Esophagus muscularis mucosa (tissue), 4 donors: ENCODE results near the gene GPX2. TPM values are rescaled to one million over a fixed set of nuclear protein-coding genes. Genes with fewer than 3 reads are reported as not detected.

ENCODE experiments used
- DNase-seq: peaks from one replicate; pipeline ENCODE4 v3.0.0-alpha.2; 2017; ENCODE audit errors: extremely low spot score
- H3K27ac ChIP-seq, 4 donors: fragments of 200-600 bp; sonication (generic); replicated peaks in 1 of 4; 1 replicate in 3 of 4; 2 replicates in 1 of 4; pipeline ENCODE4 v1.5.1; 2016 to 2019; ENCODE audit warnings: mild to moderate bottlenecking in 1 of 4
- H3K27me3 ChIP-seq, 4 donors: fragments of 200-600 bp; sonication (generic); one replicate each; pipeline versions ENCODE4 v1.5.1 to v1.6.0; 2016 to 2019
- H3K36me3 ChIP-seq, 4 donors: fragments of 200-600 bp; sonication (generic); one replicate each; pipeline ENCODE4 v1.5.1; 2016 to 2019
- H3K4me1 ChIP-seq, 4 donors: fragments of 200-600 bp; sonication (generic); one replicate each; pipeline ENCODE4 v1.5.1; 2016 to 2019
- H3K4me3 ChIP-seq, 4 donors: fragments of 200-600 bp; sonication (generic); 1 replicate in 2 of 4; 2 replicates in 2 of 4; pipeline ENCODE4 v1.5.1; 2016 to 2019; ENCODE audit warnings: mild to moderate bottlenecking in 4 of 4, moderate library complexity in 1 of 4
- H3K9me3 ChIP-seq, 4 donors: fragments of 200-600 bp; sonication (generic); 1 replicate in 3 of 4; 2 replicates in 1 of 4; pipeline ENCODE4 v1.5.1; 2016 to 2019
- EP300 ChIP-seq: sonication (generic); formaldehyde crosslinking; IDR thresholded peaks from one replicate; pipeline ENCODE4 v1.6.1; 2017; ENCODE audit warnings: antibody characterized with exemption
- POLR2A ChIP-seq: fragments of 450-650 bp; IDR thresholded peaks from one replicate; pipeline ENCODE4 v1.6.1; 2017; ENCODE audit warnings: antibody characterized with exemption, moderate library complexity, mild to moderate bottlenecking, low read depth
- POLR2AphosphoS5 ChIP-seq, 2 donors: sonication (generic); formaldehyde crosslinking; IDR thresholded peaks; one replicate each; pipeline ENCODE4 v1.6.1; 2017; ENCODE audit warnings: antibody characterized with exemption in 2 of 2
- WGBS: methylation state at CpG from one replicate; pipeline ENCODE4 v1.1.5; 2018; 5-methylcytosine and 5-hydroxymethylcytosine counted together
- intact Hi-C: fragments of 100-400 bp; cut with DNase I; formaldehyde crosslinking; loops from one replicate; pipeline ENCODE4 v1.15.1; 2023
- total RNA-seq, 4 donors: library from RNA; depleted of rRNA; stranded (reverse); fragments of >200 nt; gene quantifications; one replicate each; pipeline versions ENCODE4 v1.1.0 to v1.2.1, GENCODE V29; 2016
- TF ChIP-seq, protein P1 (sequence below), 3 experiments: fragments of 200-600 bp in 2 of 3; fragments of 450-650 bp in 1 of 3; sonication (generic) in 2 of 3; IDR thresholded peaks; one replicate each; pipeline ENCODE4 v1.5.1; 2017 to 2019; ENCODE audit warnings: antibody characterized with exemption in 3 of 3, mild to moderate bottlenecking in 2 of 3, moderate library complexity in 1 of 3

The GPX2 gene
- total RNA-seq, 4 donors from 2014 or later, result not detected

DNA sequence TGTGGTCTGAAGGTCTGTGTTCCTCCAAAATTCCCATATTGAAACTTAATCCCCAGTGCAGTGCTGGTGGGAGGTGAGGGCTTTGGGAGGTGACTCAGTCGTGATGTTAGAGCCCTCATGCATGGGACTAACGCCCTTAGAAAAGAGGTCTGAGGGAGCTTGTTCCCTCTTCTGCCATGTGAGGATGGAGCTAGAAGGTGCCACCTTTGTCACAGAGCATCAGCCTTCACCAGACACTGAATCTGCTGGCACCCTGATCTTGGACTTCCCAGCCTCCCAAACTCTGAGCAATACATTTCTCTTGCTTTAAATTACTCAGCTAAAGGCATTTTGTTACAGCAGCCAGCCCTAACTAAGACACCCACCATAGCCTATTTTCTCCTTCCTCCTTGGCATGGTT is 15.7 kb upstream of the GPX2 start:
- WGBS, result 100% methylated on average over 2 of the region's 2 CpGs
- Histone ChIP-seq H3K27ac (no peak overlapping the region), H3K27me3 (no peaks in the 10 kb centered on the region), H3K4me3 (no peak overlapping the region), H3K9me3 (no peaks in the 10 kb centered on the region), H3K4me1 (peaks cover 0 to 6% (median 0%) of the 10 kb centered on the region in 4 donors), H3K36me3 (peaks cover 0 to 12% (median 0%) of the 10 kb centered on the region in 4 donors)
- no peak for DNase-seq
- intact Hi-C loops, result no loop called here
- TF ChIP-seq, protein P1, sequence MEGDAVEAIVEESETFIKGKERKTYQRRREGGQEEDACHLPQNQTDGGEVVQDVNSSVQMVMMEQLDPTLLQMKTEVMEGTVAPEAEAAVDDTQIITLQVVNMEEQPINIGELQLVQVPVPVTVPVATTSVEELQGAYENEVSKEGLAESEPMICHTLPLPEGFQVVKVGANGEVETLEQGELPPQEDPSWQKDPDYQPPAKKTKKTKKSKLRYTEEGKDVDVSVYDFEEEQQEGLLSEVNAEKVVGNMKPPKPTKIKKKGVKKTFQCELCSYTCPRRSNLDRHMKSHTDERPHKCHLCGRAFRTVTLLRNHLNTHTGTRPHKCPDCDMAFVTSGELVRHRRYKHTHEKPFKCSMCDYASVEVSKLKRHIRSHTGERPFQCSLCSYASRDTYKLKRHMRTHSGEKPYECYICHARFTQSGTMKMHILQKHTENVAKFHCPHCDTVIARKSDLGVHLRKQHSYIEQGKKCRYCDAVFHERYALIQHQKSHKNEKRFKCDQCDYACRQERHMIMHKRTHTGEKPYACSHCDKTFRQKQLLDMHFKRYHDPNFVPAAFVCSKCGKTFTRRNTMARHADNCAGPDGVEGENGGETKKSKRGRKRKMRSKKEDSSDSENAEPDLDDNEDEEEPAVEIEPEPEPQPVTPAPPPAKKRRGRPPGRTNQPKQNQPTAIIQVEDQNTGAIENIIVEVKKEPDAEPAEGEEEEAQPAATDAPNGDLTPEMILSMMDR (IDR thresholded peaks at IDR 0.05), result no peak
- no peak for TF ChIP-seq EP300
- no peak for TF ChIP-seq POLR2AphosphoS5 (IDR thresholded peaks at IDR 0.05)
- TF ChIP-seq POLR2A, result no peak

DNA sequence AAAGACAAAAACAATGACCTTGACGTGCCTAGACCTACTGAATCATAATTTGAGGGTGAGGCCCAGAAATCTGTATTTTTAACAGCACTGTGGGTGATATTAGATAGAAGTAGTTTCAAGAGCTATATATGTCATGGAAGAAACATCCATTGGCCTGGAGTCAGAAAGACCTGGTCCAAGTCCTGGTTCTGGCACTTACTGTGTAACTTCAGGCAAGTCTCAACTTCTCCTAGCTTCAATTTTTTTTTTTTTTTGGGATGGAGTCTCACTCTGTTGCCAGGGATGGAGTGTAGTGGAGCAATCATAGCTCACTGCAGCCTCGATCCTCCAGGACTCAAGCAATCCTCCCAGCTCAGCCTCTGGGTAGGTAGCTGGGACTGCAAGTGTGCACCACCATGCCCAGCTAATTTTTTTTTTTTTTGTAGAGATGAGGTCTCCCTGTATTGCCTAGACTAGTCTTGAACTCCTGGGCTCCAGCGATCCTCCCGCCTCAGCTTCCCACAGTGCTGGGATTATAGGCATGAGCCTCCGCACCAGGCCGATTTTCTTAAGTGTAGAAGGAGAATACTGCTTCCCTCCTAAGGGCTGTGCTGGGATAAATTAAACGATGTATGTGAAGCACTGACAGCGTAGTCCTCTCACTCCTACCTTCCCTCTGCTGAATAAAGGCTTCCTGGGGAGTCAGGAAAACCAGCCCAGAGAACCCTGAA is 14.3 kb upstream of the GPX2 start:
- H3K27ac ChIP-seq, result no peak overlapping the region
- no peaks in the 10 kb centered on the region for H3K9me3 ChIP-seq
- TF ChIP-seq POLR2A (no peak), EP300 (no peak), POLR2AphosphoS5 (IDR thresholded peaks at IDR 0.05) (no peak)
- TF ChIP-seq, protein P1 (IDR thresholded peaks at IDR 0.05), result no peak
- H3K27me3 ChIP-seq, result no peaks in the 10 kb centered on the region
- peaks cover 0 to 12% (median under 1%) of the 10 kb centered on the region in 4 donors for H3K36me3 ChIP-seq
- intact Hi-C loops, result no loop called here
- peaks cover 0 to 10% (median under 1%) of the 10 kb centered on the region in 4 donors for H3K4me1 ChIP-seq
- DNase-seq, result no peak
- no peak overlapping the region for H3K4me3 ChIP-seq
- 86% methylated on average over 8 of the region's 8 CpGs for WGBS

DNA sequence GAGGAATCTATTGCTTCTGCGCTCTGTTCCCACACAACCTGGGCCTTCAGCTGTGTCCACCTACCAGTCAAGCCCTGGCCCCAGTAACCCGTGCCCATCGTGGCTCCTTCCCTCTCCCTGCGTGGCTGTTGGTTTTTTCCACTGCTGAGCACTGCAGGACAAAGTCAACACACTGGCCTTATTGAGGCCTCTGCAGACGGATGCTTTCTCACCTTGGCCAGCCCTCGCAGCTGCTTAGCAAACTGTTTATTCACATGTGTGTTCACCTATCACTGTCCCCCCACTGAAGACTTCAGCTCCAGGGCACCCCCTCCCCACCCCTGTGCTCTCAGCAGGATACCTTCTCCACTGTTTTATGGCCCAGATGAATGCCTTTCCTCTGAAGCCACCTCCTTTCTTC is 12.8 kb upstream of the GPX2 start:
- DNase-seq, result no peak
- Histone ChIP-seq H3K27me3 (no peaks in the 10 kb centered on the region), H3K27ac (no peak overlapping the region), H3K9me3 (no peaks in the 10 kb centered on the region), H3K36me3 (peaks cover 0 to 26% (median 7%) of the 10 kb centered on the region in 4 donors), H3K4me3 (no peak overlapping the region), H3K4me1 (peaks cover 0 to 7% (median 2%) of the 10 kb centered on the region in 4 donors)
- intact Hi-C loops, result no loop called here
- TF ChIP-seq POLR2A, result no peak
- TF ChIP-seq POLR2AphosphoS5 (IDR thresholded peaks at IDR 0.05), result no peak
- no peak for TF ChIP-seq EP300
- TF ChIP-seq, protein P1 (IDR thresholded peaks at IDR 0.05), result no peak
- 82% methylated on average over 6 of the region's 6 CpGs for WGBS

DNA sequence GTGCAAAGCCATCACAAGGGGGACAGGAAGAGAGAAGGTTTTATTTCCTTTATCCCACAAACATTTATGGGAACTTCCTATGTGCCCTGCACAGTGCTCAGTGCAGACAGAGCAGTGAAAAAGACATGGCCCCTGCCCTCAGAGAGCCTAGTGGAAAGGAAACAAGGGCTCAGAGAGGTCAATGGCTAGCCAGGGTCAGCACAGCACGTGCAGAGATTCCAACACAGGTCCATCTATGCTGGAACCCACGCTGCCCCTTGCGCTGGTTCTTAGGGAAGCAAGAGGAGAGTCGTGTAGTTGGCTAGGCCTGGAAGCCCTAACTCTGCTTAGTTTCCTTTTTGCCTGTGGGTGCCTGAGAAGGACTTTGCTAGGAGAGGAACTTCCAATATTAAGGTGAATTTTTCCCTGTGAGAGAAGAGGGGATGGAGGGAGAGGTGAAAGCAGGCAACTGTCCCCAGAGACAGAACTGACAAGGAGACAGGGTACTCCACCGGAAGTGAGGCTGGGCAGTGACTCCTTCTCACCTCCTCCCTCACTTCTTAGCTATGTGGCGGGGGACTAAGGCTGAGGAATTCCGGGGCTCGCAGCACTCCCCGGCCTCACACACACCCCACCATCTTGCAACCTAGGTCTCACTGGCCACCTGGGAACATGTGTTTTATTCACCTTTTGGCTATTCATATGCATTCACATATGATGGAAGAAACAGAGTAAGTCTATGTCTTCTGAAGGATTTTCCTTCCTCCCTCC is 12.1 kb upstream of the GPX2 start:
- no peak for DNase-seq
- Histone ChIP-seq H3K36me3 (peaks cover 0 to 32% (median 10%) of the 10 kb centered on the region in 4 donors), H3K4me1 (peaks cover 0 to 7% (median 2%) of the 10 kb centered on the region in 4 donors), H3K9me3 (no peaks in the 10 kb centered on the region), H3K4me3 (no peak overlapping the region), H3K27me3 (no peaks in the 10 kb centered on the region), H3K27ac (no peak overlapping the region)
- TF ChIP-seq POLR2A, result no peak
- TF ChIP-seq EP300, result no peak
- no peak for TF ChIP-seq POLR2AphosphoS5 (IDR thresholded peaks at IDR 0.05)
- TF ChIP-seq, protein P1 (IDR thresholded peaks at IDR 0.05), result no peak
- WGBS, result 92% methylated on average over 9 of the region's 9 CpGs
- intact Hi-C loops, result no loop called here
